GM12875 (cell line): ENCODE data around the gene PSMA8.
"Not testable (repeated sequence)": the region's sequence is repeated elsewhere in the genome, so short reads cannot be mapped to it uniquely, and the experiment has no call there.

Experiments
- H3K4me3 ChIP-seq: one replicate; pipeline ENCODE4 v1.5.1; 2011; ENCODE audit warnings: low read depth, low read length, control low read depth
- CTCF ChIP-seq: IDR thresholded peaks from 2 replicates; pipeline ENCODE4 v1.5.1; 2011; ENCODE audit warnings: low read depth, mild to moderate bottlenecking, control low read depth, inconsistent platforms, low read length, moderate library complexity, borderline replicate concordance; ENCODE audit not compliant: insufficient read depth

The PSMA8 gene

GRCh38 chr18:26127786-26128185 is 5.9 kb upstream of the PSMA8 start:
- no peak for TF ChIP-seq CTCF
- H3K4me3 ChIP-seq = no peak overlapping the region

- H3K4me3 ChIP-seq = not testable (repeated sequence)
These were observed 5.5 kb upstream of the PSMA8 start for GRCh38 chr18:26128192-26128591.

- H3K4me3 ChIP-seq = no peak overlapping the region
- TF ChIP-seq CTCF = no peak
These were observed 438 bp downstream of the PSMA8 start for GRCh38 chr18:26134107-26134506.

GRCh38 chr18:26135548-26135947 is 1.9 kb downstream of the PSMA8 start:
- no peak for TF ChIP-seq CTCF
- H3K4me3 ChIP-seq = no peak overlapping the region

- no peak overlapping the region for H3K4me3 ChIP-seq
- no peak for TF ChIP-seq CTCF
These were observed 23.7 kb downstream of the PSMA8 start for GRCh38 chr18:26157326-26157725.

- no peak for TF ChIP-seq CTCF
- no peak overlapping the region for H3K4me3 ChIP-seq
These were observed 25.7 kb downstream of the PSMA8 start for GRCh38 chr18:26159353-26159752.

- no peak overlapping the region for H3K4me3 ChIP-seq
- TF ChIP-seq CTCF = no peak
These were observed 30.9 kb downstream of the PSMA8 start for GRCh38 chr18:26164571-26164970.

GRCh38 chr18:26167592-26167991 is 33.9 kb downstream of the PSMA8 start:
- H3K4me3 ChIP-seq = not testable (repeated sequence)

- H3K4me3 ChIP-seq = no peak overlapping the region
- no peak for TF ChIP-seq CTCF
These were observed 41.8 kb downstream of the PSMA8 start for GRCh38 chr18:26175481-26175880.
